ENCODE measurements around the gene HS3ST4. TPM values are rescaled to one million over a fixed set of nuclear protein-coding genes. Genes with fewer than 3 reads are reported as not detected.

HS3ST4 gene
- total and polyA plus RNA-seq, 2 donors (not counting 1 experiment from before 2014, with no cell fraction given), result not detected

- no peak for ATAC-seq (ENCODE audit: low read depth)
- Histone ChIP-seq H3K9me3 (ENCODE audit: control extremely low read depth in 1 of 3, control insufficient read depth in 2 of 3, insufficient read depth in 1 of 3, low read length in 2 of 3) (peaks cover 0 to 3% (median 0%) of the 10 kb centered on the region in 3 donors), H2AFZ (ENCODE audit: insufficient read depth, low read depth, low read length, poor library complexity, severe bottlenecking) (no peak overlapping the region), H3K36me3 (replicated peaks in 1 of 2; ENCODE audit: control extremely low read depth in 1 of 2, control insufficient read depth in 1 of 2, extremely low read depth in 1 of 2, insufficient read depth in 2 of 2, low read length in 1 of 2) (no peaks in the 10 kb centered on the region), H3K79me2 (ENCODE audit: control insufficient read depth, insufficient read depth, low read length) (no peaks in the 10 kb centered on the region), H3K27me3 (replicated peaks in 1 of 4; ENCODE audit: control extremely low read depth in 1 of 4, control insufficient read depth in 3 of 4, insufficient read depth in 4 of 4, low read length in 3 of 4) (no peaks in the 10 kb centered on the region), H3K4me2 (replicated peaks; ENCODE audit: low read depth, low read length, poor library complexity, severe bottlenecking) (no peak overlapping the region), H3K9ac (ENCODE audit: low read length) (no peak overlapping the region), H3K4me1 (ENCODE audit: control insufficient read depth in 2 of 2, insufficient read depth in 2 of 2, low read length in 2 of 2) (no peaks in the 10 kb centered on the region), H3K4me3 (ENCODE audit: control extremely low read depth in 1 of 5, extremely low read depth in 1 of 5, insufficient read depth in 1 of 5, low read depth in 2 of 5, low read length in 4 of 5) (no peak overlapping the region), H3K27ac (ENCODE audit: low read length in 2 of 2) (no peak overlapping the region), H4K20me1 (ENCODE audit: control insufficient read depth, insufficient read depth, low read length, poor library complexity, severe bottlenecking) (no peaks in the 10 kb centered on the region)
- Mint-ChIP-seq H3K27ac (no peak overlapping the region), H3K4me3 (no peak overlapping the region), H3K9me3 (ENCODE audit: insufficient read depth) (no peaks in the 10 kb centered on the region), H3K27me3 (peaks cover 3% of the 10 kb centered on the region), H3K4me1 (no peaks in the 10 kb centered on the region)
- ChIA-PET CTCF (interaction anchor here (1.2 kb wide), 1 partner anchor 8 kb away, joined by 5 read pairs; no protein-coding TSS in a partner anchor), POLR2A (no interaction called here)
- DNase-seq, result no peak
- intact Hi-C loops (cut with micrococcal nuclease), result no loop called here
- 92% methylated on average over 2 of the region's 4 CpGs for WGBS (ENCODE audit: insufficient coverage)
- TF ChIP-seq CTCF (IDR thresholded peaks at IDR 0.05), result no peak
- no peak for TF ChIP-seq EZH2 (IDR thresholded peaks at IDR 0.05; ENCODE audit: borderline replicate concordance, insufficient read depth, low read depth, low read length, poor library complexity, severe bottlenecking)
Observed at GRCh38 chr16:25931473-25932035, 239.8 kb downstream of the HS3ST4 start.

- ChIA-PET POLR2A (no interaction called here), CTCF (no interaction called here)
- peaks cover 3% of the 10 kb centered on the region for H3K27me3 Mint-ChIP-seq
- no peak overlapping the region for H3K4me3 Mint-ChIP-seq
- H4K20me1 ChIP-seq (ENCODE audit: control insufficient read depth, insufficient read depth, low read length, poor library complexity, severe bottlenecking), result no peaks in the 10 kb centered on the region
- TF ChIP-seq EZH2 (IDR thresholded peaks at IDR 0.05; ENCODE audit: borderline replicate concordance, insufficient read depth, low read depth, low read length, poor library complexity, severe bottlenecking), result no peak
- no peak for TF ChIP-seq CTCF (IDR thresholded peaks at IDR 0.05)
- DNase-seq, result no peak
- no peak overlapping the region for H2AFZ ChIP-seq (ENCODE audit: insufficient read depth, low read depth, low read length, poor library complexity, severe bottlenecking)
- no peaks in the 10 kb centered on the region for H3K27me3 ChIP-seq (replicated peaks in 1 of 4; ENCODE audit: control extremely low read depth in 1 of 4, control insufficient read depth in 3 of 4, insufficient read depth in 4 of 4, low read length in 3 of 4)
- H3K79me2 ChIP-seq (ENCODE audit: control insufficient read depth, insufficient read depth, low read length), result no peaks in the 10 kb centered on the region
- intact Hi-C loops (cut with micrococcal nuclease), result no loop called here
- no peak for ATAC-seq (ENCODE audit: low read depth)
- no peaks in the 10 kb centered on the region for H3K9me3 ChIP-seq (ENCODE audit: control extremely low read depth in 1 of 3, control insufficient read depth in 2 of 3, insufficient read depth in 1 of 3, low read length in 2 of 3)
- no peaks in the 10 kb centered on the region for H3K4me1 Mint-ChIP-seq
- no peak overlapping the region for H3K27ac ChIP-seq (ENCODE audit: low read length in 2 of 2)
- H3K36me3 ChIP-seq (replicated peaks in 1 of 2; ENCODE audit: control extremely low read depth in 1 of 2, control insufficient read depth in 1 of 2, extremely low read depth in 1 of 2, insufficient read depth in 2 of 2, low read length in 1 of 2), result no peaks in the 10 kb centered on the region
- no peak overlapping the region for H3K27ac Mint-ChIP-seq
- no peak overlapping the region for H3K4me3 ChIP-seq (ENCODE audit: control extremely low read depth in 1 of 5, extremely low read depth in 1 of 5, insufficient read depth in 1 of 5, low read depth in 2 of 5, low read length in 4 of 5)
- 88% methylated on average over 1 of the region's 4 CpGs for WGBS (ENCODE audit: insufficient coverage)
- H3K9me3 Mint-ChIP-seq (ENCODE audit: insufficient read depth), result peaks cover 4% of the 10 kb centered on the region
- no peak overlapping the region for H3K4me2 ChIP-seq (replicated peaks; ENCODE audit: low read depth, low read length, poor library complexity, severe bottlenecking)
- no peak overlapping the region for H3K9ac ChIP-seq (ENCODE audit: low read length)
- H3K4me1 ChIP-seq (ENCODE audit: control insufficient read depth in 2 of 2, insufficient read depth in 2 of 2, low read length in 2 of 2), result no peaks in the 10 kb centered on the region
Observed at GRCh38 chr16:25941800-25942499, 250.2 kb downstream of the HS3ST4 start.

Measured in B cell (primary cell).